SU-DHL-6 (cell line): ENCODE results near the gene AFF3.

Experiments
- CTCF ChIP-seq: fragments of 200-600 bp; sonication (generic); IDR thresholded peaks from one replicate; pipeline ENCODE4 v1.5.1; 2017; ENCODE audit warnings: antibody characterized with exemption, mild to moderate bottlenecking, low read length, moderate library complexity; ENCODE audit not compliant: insufficient read depth, poor library complexity, severe bottlenecking
- EZH2phosphoT487 ChIP-seq: fragments of 200-600 bp; sonication (generic), shearing (Covaris generic); conservative IDR thresholded peaks from 2 replicates; pipeline ENCODE4 v1.6.1; 2018; ENCODE audit warnings: mild to moderate bottlenecking, antibody characterized with exemption, low read length, moderate library complexity, mixed read lengths

GRCh38 chr2:100066246-100066645 is 76.1 kb downstream of the AFF3 start:
- TF ChIP-seq CTCF (no peak), EZH2phosphoT487 (no peak)
